ENCODE data around the gene PRICKLE1.

Gene PRICKLE1

DNA sequence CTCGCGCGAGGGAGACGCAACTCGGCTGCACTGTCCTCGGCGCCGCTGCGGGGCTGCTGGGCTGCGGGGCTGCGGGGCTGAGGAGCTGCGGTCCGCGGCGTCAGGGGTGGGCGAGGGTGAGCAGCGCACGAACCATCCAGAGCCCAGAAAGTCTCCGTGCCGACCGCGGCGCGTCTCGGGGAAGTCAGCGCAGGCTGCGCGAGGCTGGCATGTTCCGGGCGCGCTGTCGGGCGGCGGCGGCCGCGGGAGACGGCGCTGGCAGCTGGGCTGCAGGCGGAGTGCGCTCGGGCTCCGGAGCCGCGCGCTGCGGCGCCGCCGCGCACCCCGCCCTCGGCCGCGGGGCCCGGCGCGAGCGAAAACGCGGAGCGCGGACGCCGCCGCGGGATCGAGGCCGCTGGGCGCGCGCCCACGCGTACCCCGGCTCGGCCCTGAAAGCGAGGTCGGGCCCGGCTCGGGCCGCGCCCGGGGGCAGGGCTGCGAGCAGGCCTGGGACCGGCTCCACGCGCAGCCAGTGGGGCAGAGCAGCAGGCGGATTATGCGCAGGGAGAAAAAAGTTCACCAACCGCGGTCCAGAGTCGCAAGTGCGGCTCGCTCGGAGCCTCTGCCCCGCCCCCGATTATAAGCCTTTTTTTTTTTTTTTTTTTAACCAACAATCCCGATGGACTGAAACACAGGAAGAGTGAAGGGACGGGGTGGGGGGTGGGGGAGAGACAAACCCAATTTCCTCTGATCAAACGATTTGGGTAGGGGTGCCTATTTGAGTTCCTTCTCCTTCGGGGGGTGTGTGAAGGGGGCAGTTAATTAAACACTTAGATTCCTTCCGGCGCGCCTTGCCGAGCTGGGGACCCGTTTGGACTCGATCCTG lies at the start of gene PRICKLE1:
Gene PRICKLE1, minus strand, starts transcription at position 282 of the 865 bp plus-strand sequence. CDS start 117,230 bp downstream, outside the sequence.
- FAIRE-seq (no peak), DNase-seq (ENCODE audit: low spot score) (peak; percentile 14)

DNA sequence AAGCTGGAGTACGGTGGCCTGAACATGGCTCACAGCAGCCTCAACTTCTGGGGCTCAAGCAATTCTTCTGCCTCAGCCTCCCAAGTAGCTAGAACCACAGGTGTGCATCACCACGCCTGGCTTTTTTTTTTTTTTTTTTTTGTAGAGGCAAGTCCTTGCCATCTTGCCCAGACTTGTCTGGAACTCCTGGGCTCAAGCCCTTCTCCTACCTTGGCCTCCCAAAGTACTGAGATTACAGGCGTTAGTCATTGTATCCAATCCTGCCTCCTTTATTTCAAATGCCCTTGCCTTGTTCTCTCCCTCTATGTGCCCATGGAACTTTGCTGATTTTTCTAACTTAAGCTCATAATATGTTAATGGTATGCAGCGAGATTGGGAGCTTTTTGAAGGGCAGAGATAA lies 49.2 kb upstream of the PRICKLE1 start:
- FAIRE-seq, result no peak

DNA sequence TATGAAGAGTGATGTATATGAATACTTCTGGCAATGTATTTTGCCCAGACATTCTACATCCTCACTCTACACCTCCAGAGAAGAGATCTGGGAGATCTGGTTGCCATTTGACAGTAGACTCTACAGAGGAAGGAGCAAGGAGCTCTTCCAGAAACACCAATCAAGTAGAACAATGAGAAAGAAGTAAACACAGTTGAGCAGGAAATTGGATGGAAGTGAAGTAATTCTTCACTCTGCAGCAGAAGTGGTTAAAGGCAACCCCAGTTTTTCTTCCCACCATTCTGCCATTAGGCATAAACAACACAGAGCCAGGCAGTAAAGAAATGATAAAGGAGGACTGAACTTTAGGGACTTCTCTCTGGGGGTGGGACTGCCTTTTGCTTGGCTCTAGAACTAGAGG lies 48.5 kb upstream of the PRICKLE1 start:
- DNase-seq (ENCODE audit: low spot score), result no peak
- FAIRE-seq, result no peak

More for the DNA sequence above, 49.2 kb upstream of the PRICKLE1 start:
- DNase-seq (ENCODE audit: low spot score), result no peak

GRCh38 chr12:42636993-42637392 lies 47.4 kb upstream of the PRICKLE1 start:
- FAIRE-seq (no peak), DNase-seq (ENCODE audit: low spot score) (no peak)

GRCh38 chr12:42633594-42633993 lies 44.0 kb upstream of the PRICKLE1 start:
- DNase-seq (ENCODE audit: low spot score) (no peak), FAIRE-seq (no peak)

DNA sequence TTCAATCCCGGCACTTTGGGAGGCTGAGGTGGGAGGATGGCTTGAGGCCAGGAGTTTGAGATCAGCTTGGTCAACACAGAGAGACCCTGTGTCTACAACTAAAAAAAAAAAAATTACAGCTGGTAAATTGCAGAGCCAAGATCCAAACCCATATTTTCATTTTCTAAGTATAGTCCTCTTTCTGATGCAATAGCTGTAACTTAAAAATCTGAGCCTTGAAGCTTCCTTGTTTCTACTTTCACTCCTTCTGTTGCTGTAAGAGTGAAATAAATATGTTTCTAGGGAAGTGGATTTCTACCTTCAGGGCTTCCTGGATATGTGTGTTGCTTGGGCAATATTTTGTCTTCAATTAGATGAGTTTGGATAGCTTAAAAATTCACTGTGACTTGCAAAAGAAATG lies 42.0 kb upstream of the PRICKLE1 start:
- FAIRE-seq, result no peak
- DNase-seq (ENCODE audit: low spot score), result no peak

- FAIRE-seq (no peak), DNase-seq (ENCODE audit: low spot score) (no peak)
These were observed 40.8 kb upstream of the PRICKLE1 start for GRCh38 chr12:42630314-42630713.

DNA sequence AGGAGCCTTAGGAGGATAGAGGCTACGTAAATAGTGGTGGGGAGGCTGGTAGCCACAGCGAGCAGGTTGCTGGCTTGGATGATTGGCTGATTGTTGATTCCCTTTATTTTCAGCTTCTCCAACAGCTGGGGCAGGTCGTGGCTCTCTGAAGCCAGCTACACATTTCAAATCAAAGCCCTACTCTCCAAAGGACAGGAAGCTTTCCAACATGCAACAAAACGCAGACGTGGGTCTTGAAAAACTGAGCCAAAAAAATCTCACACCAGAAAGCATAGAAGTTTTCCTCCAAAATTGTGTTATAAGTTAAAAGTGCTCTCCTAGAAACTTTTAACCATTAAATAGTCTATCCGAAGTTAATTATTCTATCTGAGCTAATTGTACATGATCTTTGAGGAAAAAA lies 37.6 kb upstream of the PRICKLE1 start:
- DNase-seq (ENCODE audit: low spot score), result no peak
- no peak for FAIRE-seq

- DNase-seq (ENCODE audit: low spot score), result no peak
- FAIRE-seq, result no peak
These were observed 36.1 kb upstream of the PRICKLE1 start for GRCh38 chr12:42625611-42626010.

DNA sequence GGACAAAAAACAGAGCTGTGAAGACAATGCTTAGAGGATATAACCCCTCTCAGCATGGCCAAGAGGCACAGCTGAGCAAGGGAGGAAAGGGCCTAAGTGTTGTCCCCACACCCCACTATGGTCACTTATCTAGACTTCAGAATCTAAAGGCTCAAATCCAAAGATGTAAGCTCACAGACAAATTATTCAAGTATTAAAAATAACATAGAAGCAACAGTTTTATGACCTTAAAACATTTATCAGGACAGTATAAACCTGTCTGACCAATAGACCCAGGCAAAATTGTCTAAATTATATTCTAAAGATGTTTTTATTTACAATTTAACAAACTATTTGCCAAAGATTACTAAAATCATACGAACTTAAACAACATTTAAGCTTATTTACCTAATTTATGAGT lies 28.1 kb upstream of the PRICKLE1 start:
- no peak for FAIRE-seq

DNA sequence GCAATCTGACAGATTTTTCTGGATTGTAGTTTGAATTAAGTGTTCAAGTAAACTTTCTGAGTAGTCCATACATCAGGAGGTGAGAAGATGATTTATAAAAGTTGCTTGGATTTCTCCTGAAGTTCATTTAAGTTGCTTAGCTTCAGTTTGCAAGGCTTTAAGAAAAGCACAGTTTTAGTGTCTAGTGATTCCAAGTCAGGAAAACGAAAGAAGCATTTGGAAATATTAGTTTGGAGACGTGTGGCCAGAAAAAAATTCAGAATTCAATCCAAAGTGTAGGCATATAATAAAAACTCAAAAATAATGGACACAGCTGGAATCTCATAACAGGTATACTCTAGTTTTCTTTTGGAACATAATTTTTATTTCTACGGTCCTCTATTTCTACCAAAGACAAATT lies 25.5 kb upstream of the PRICKLE1 start:
- no peak for FAIRE-seq
- no peak for DNase-seq (ENCODE audit: low spot score)

More for the DNA sequence above, 28.1 kb upstream of the PRICKLE1 start:
- no peak for DNase-seq (ENCODE audit: low spot score)

DNA sequence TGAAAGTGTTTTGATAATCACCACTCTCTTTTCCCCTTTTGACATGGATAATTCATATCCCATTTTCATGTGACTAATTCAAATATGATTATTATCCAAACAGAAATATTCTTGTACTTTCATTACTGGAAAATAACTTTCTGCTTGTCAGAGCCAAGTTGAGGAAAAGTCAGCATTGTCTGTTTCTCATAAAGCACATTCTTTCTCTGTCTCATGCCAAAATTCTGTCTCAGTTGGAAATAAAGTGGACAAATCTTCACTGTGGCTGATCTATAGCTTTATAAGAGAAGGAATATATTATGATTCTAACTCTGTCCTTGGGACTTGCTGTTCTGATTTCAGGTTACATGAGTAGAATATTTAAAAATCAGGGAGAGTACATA lies 22.7 kb upstream of the PRICKLE1 start:
- DNase-seq (ENCODE audit: low spot score), result no peak
- FAIRE-seq, result no peak

DNA sequence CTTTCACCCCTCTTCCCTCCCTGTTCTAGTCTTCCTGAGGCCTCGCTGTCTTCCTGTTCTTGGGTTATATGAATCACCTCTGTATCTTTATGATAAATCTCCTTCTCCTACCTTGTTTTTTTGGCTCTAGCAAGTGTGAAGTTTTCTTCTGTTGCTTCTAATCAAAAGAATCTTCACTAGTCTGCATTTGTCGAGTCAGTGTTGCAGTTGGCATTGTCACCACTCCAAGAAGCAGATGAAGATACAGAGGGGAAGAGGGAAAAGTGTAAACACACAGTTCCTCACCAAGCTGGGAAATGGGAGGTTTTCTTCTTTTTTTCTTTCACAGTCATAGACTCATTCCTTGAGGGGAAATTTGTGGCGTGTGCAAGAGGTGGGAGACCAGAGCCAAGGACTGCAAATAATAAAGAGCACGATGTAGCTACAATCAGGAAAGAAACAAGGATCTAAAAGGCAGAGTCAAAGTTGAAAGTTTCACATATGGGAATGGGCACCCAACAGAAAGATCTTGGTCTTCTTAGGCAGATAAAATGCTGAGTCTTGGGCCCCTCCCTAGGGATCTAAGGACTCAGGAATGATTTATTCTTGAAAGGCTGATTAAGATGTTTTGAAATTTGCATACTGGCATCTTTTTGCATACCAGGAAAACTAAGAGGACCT lies 22.2 kb upstream of the PRICKLE1 start:
- no peak for FAIRE-seq

GRCh38 chr12:42609605-42610004 lies 20.1 kb upstream of the PRICKLE1 start:
- DNase-seq (ENCODE audit: low spot score) (no peak), FAIRE-seq (no peak)

More for the DNA sequence above, 22.2 kb upstream of the PRICKLE1 start:
- DNase-seq (ENCODE audit: low spot score), result no peak

- DNase-seq (ENCODE audit: low spot score) (no peak), FAIRE-seq (no peak)
These were observed 18.8 kb upstream of the PRICKLE1 start for GRCh38 chr12:42608196-42608825.

- FAIRE-seq, result no peak
- DNase-seq (ENCODE audit: low spot score), result no peak
These were observed 18.1 kb upstream of the PRICKLE1 start for GRCh38 chr12:42607584-42608058.

- DNase-seq (ENCODE audit: low spot score) (no peak), FAIRE-seq (no peak)
These were observed 16.9 kb upstream of the PRICKLE1 start for GRCh38 chr12:42606471-42606870.

DNA sequence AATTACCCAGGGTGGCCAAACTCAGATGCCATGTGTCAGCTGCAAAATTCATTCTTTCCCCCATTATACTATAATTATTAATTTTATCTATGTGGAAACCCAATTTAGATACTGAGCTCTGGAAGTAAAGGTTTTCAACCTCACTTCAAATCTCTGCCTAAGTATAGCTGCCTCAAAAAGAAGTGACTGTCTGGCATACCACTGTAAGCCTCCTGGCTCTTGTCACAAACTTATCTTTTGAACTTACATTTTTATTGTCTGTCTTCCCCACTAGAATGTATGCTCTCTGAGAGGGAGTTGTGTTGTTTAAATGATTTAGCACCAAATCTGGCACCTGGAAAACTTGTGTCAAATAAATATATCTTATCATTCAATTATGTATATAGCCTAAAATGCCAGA lies 16.1 kb upstream of the PRICKLE1 start:
- DNase-seq (ENCODE audit: low spot score), result no peak

DNA sequence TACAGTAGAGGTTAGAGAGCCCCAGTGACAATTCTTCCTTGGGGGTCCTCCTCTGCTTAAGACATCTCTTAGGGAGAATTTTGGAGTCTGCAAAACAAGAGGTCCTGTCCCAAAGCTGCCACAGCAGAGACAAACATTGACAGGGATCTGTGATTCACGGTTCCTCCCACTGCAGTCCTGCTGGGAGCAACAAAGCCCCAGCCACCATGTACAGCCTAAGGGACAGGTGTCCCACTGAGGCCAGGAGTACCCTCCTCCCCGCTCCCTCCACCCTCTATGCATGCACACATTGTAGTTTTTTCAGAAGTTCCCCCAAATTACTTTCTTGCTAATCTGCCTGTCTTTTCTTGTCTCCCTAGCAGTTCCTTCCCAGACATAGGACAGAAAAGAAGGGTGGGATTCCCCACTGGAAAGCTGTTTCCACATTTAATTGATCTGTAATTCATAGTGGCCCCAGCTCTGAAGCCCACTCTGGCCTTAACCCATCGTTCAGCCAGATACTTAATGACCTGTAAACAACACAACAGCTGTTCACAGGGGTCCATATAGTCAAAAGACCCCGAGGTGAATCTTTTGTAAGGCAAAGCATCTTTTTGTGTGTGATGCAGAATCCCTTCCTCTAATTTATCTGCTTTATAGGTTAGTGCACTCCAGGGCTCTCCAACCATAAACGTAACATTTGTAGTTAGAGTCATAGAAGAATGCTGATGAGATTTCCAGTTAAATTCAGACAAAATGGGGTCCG lies 13.9 kb upstream of the PRICKLE1 start:
- no peak for DNase-seq (ENCODE audit: low spot score)
- no peak for FAIRE-seq

More for the DNA sequence above, 16.1 kb upstream of the PRICKLE1 start:
- no peak for FAIRE-seq

GRCh38 chr12:42593874-42594273 lies 4.3 kb upstream of the PRICKLE1 start:
- FAIRE-seq (no peak), DNase-seq (ENCODE audit: low spot score) (no peak)

DNA sequence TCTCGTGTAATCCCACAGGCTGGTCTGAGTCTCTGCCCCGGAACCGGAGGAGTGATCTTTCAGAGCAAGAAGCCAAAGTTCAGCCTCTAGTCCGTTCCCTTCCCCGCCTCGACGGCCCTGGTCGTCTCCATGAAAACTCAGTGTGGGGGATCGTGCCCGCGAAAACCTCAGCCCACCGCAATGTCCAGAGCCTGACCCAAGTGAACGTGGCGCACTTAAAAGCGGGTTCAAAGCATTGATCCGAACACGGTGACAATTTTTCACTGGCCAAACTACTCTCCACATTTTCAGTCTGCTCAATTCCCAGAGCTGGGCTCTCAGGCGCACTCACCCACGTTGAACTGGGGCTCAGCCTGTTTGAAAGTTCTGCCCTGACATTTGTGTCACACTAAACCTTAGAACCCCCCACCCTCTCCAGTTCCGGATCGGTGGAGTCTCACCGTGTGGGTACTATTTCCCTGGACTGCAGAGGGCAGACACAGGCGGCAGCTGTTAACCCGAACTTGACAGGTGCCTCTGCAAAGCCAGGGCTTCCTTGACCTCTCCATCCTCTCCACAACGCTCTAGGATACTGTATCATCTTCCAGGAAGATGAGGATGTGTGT lies 886 bp upstream of the PRICKLE1 start:
- FAIRE-seq (no peak), DNase-seq (ENCODE audit: low spot score) (peak; percentile 5)

Data from RCC 7860 (cell line).